Activated naive CD4-positive, alpha-beta T cell treated with anti-CD3 and anti-CD28 coated beads, Interleukin-2, amount 50 U/mL, for 72 hours (primary cell): Measurements from ENCODE around the gene KCNMB3. TPM values are rescaled to one million over a fixed set of nuclear protein-coding genes. Genes with fewer than 3 reads are reported as not detected.
"Not testable (repeated sequence)": the region's sequence is repeated elsewhere in the genome, so short reads cannot be mapped to it uniquely, and the experiment has no call there.

ENCODE experiments used
- ATAC-seq, 2 donors: fragments of 150-1000 bp; cut with Tn5 transposase; 2 replicates each; pipeline ENCODE4 v1.10.0; 2021; ENCODE audit warnings: mild to moderate bottlenecking in 2 of 2, moderate library complexity in 2 of 2
- DNase-seq, 2 donors: peaks; one replicate each; pipeline ENCODE4 v3.0.0; 2021 to 2022; ENCODE audit warnings: low spot score in 2 of 2
- H3K27ac Mint-ChIP-seq, 2 donors: one replicate each; pipeline ENCODE4 v1.8.0; 2022; ENCODE audit warnings: mild to moderate bottlenecking in 2 of 2, mixed read lengths in 2 of 2
- H3K36me3 Mint-ChIP-seq, 2 donors: one replicate each; pipeline ENCODE4 v1.8.0; 2022; ENCODE audit warnings: mixed read lengths in 2 of 2
- H3K9me3 Mint-ChIP-seq, 2 donors: one replicate each; pipeline ENCODE4 v1.8.0; 2022; ENCODE audit warnings: mixed read lengths in 2 of 2
- total RNA-seq, 2 donors: library from RNA; stranded (reverse); gene quantifications; one replicate each; pipeline ENCODE4 v1.2.3, GENCODE V29; 2022

KCNMB3 gene
- total RNA-seq, 2 donors from 2014 or later: 0.43 to 0.55 TPM

GRCh38 chr3:179236669-179237301, 14.1 kb downstream of the KCNMB3 start:
- H3K9me3 Mint-ChIP-seq: no peaks in the 10 kb centered on the region
- ATAC-seq (peak; percentile 61 to 83), DNase-seq (no peak)
- no peak overlapping the region for H3K27ac Mint-ChIP-seq
- H3K36me3 Mint-ChIP-seq: no peaks in the 10 kb centered on the region

- H3K9me3 Mint-ChIP-seq: no peaks in the 10 kb centered on the region
- DNase-seq: no peak
- no peak for ATAC-seq
- H3K36me3 Mint-ChIP-seq: no peaks in the 10 kb centered on the region
- no peak overlapping the region for H3K27ac Mint-ChIP-seq
These were observed 16.7 kb downstream of the KCNMB3 start for GRCh38 chr3:179234199-179234598.

GRCh38 chr3:179233043-179233442, 17.9 kb downstream of the KCNMB3 start:
- no peaks in the 10 kb centered on the region for H3K9me3 Mint-ChIP-seq
- no peak for DNase-seq
- no peak for ATAC-seq
- no peak overlapping the region for H3K27ac Mint-ChIP-seq
- H3K36me3 Mint-ChIP-seq: no peaks in the 10 kb centered on the region

GRCh38 chr3:179229177-179229576, 21.7 kb downstream of the KCNMB3 start:
- no peak overlapping the region for H3K27ac Mint-ChIP-seq
- no peak for ATAC-seq
- DNase-seq: no peak
- no peaks in the 10 kb centered on the region for H3K36me3 Mint-ChIP-seq
- H3K9me3 Mint-ChIP-seq: no peaks in the 10 kb centered on the region

- H3K36me3 Mint-ChIP-seq: no peaks in the 10 kb centered on the region
- no peak overlapping the region for H3K27ac Mint-ChIP-seq
- no peaks in the 10 kb centered on the region for H3K9me3 Mint-ChIP-seq
- DNase-seq (no peak), ATAC-seq (peak in 1 of 2 donors; percentile 44)
These were observed 23.6 kb downstream of the KCNMB3 start for GRCh38 chr3:179227349-179227748.

- Mint-ChIP-seq H3K36me3 (no peaks in the 10 kb centered on the region), H3K9me3 (no peaks in the 10 kb centered on the region), H3K27ac (no peak overlapping the region)
- ATAC-seq (no peak), DNase-seq (no peak)
These were observed 26.3 kb downstream of the KCNMB3 start for GRCh38 chr3:179224584-179224983.

- ATAC-seq (no peak), DNase-seq (no peak)
- no peaks in the 10 kb centered on the region for H3K9me3 Mint-ChIP-seq
- H3K36me3 Mint-ChIP-seq: no peaks in the 10 kb centered on the region
- no peak overlapping the region for H3K27ac Mint-ChIP-seq
These were observed 27.4 kb downstream of the KCNMB3 start for GRCh38 chr3:179223548-179223947.

GRCh38 chr3:179218213-179218612, 32.7 kb downstream of the KCNMB3 start:
- not testable (repeated sequence) for DNase-seq, H3K36me3 Mint-ChIP-seq, H3K9me3 Mint-ChIP-seq, ATAC-seq, H3K27ac Mint-ChIP-seq

GRCh38 chr3:179215550-179215949, 35.4 kb downstream of the KCNMB3 start:
- not testable (repeated sequence) for ATAC-seq, H3K36me3 Mint-ChIP-seq, H3K27ac Mint-ChIP-seq, DNase-seq, H3K9me3 Mint-ChIP-seq

- ATAC-seq: peak in 1 of 2 donors; percentile 81
- Mint-ChIP-seq H3K9me3 (no peaks in the 10 kb centered on the region), H3K36me3 (peaks cover 6% of the 10 kb centered on the region in 2 donors), H3K27ac (no peak overlapping the region)
- no peak for DNase-seq
These were observed 50.1 kb downstream of the KCNMB3 start for GRCh38 chr3:179200790-179201189.

- ATAC-seq (no peak), DNase-seq (no peak)
- H3K27ac Mint-ChIP-seq: peak overlapping the region in 1 of 2 donors; percentile 91
- peaks cover 6% of the 10 kb centered on the region in 2 donors for H3K36me3 Mint-ChIP-seq
- H3K9me3 Mint-ChIP-seq: no peaks in the 10 kb centered on the region
These were observed 54.2 kb downstream of the KCNMB3 start for GRCh38 chr3:179196700-179197099.

GRCh38 chr3:179196098-179196497, 54.8 kb downstream of the KCNMB3 start:
- Mint-ChIP-seq H3K9me3 (no peaks in the 10 kb centered on the region), H3K27ac (peak overlapping the region in 1 of 2 donors; percentile 91), H3K36me3 (peaks cover 6% of the 10 kb centered on the region in 2 donors)
- ATAC-seq (peak; percentile 41 to 85), DNase-seq (no peak)

- ATAC-seq: no peak
- Mint-ChIP-seq H3K36me3 (no peaks in the 10 kb centered on the region), H3K27ac (no peak overlapping the region)
These were observed 56.0 kb downstream of the KCNMB3 start for GRCh38 chr3:179194931-179195330.

More at GRCh38 chr3:179194931-179195330, 56.0 kb downstream of the KCNMB3 start:
- DNase-seq: no peak
- H3K9me3 Mint-ChIP-seq: no peaks in the 10 kb centered on the region

Other genes with a start within 250 kb of the KCNMB3 start
- gene ZMAT3, start 179.3 kb downstream of the KCNMB3 start, total RNA-seq: 10 to 100 TPM; 11.1 to 83.2 TPM
- gene PIK3CA, start 102.8 kb downstream of the KCNMB3 start, total RNA-seq: 10 to 100 TPM in 1 of 2 donors, 1 to 10 TPM in 1; 9.0 to 16.0 TPM
- 10 to 100 TPM; 22.0 to 33.4 TPM for gene ZNF639, start 71.9 kb upstream of the KCNMB3 start, total RNA-seq
- gene MFN1, start 96.6 kb upstream of the KCNMB3 start, total RNA-seq: 10 to 100 TPM; 33.2 to 43.9 TPM
- gene GNB4, start 200.4 kb upstream of the KCNMB3 start, total RNA-seq: 1 to 10 TPM in 1 of 2 donors, under 1 TPM in 1; 0.59 to 1.8 TPM